ENCODE results near the gene ADAMTSL2. TPM values are rescaled to one million over a fixed set of nuclear protein-coding genes. Genes with fewer than 3 reads are reported as not detected.

ADAMTSL2 gene
- total and polyA plus RNA-seq, 8 donors, result 1.3 to 20.6 (median 2.6) TPM; not detected in 2

DNA sequence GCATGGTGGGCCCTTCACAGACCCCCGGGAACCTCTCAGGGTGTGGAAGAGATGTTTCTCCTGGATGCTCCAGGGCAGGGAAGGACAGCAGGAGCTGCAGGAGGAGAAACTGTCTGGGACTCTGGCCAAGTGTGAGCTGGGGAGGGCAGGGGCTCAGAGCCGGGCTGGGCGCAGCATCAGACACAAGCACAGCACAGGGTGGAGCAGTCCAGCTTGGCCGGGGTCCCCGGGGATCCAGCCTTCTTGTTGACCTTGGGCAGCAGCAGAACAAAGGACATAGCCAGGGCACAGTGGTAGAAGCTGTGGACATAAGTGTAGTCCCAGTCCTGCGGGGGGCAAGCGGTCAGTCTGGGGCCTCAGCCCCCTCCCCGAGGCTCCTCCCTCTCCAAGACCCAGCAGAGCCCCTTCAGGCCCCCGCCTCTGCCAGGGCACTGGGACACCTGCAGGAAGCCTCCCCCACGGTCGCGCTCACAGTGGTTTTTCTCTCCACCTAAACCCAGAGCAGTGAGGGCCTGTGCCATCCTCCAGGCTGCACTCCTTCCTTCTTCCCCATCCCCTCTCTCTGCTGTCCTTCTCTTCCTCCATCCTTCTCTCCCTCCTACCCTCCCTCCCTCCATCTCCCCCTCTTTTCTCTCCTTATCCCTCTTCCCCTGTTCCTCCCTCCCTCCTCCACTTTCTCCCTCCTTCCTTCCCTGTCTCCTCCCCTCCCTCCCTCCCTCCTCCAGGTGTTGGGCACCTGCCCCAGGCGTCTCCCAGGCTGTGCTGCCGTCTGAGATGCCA lies 19.9 kb upstream of the ADAMTSL2 start:
- TF ChIP-seq EP300 (IDR thresholded peaks at IDR 0.05) (no peak), POLR2A (IDR thresholded peaks at IDR 0.05) (no peak), POLR2AphosphoS5 (IDR thresholded peaks at IDR 0.05) (no peak)
- TF ChIP-seq, protein P1, sequence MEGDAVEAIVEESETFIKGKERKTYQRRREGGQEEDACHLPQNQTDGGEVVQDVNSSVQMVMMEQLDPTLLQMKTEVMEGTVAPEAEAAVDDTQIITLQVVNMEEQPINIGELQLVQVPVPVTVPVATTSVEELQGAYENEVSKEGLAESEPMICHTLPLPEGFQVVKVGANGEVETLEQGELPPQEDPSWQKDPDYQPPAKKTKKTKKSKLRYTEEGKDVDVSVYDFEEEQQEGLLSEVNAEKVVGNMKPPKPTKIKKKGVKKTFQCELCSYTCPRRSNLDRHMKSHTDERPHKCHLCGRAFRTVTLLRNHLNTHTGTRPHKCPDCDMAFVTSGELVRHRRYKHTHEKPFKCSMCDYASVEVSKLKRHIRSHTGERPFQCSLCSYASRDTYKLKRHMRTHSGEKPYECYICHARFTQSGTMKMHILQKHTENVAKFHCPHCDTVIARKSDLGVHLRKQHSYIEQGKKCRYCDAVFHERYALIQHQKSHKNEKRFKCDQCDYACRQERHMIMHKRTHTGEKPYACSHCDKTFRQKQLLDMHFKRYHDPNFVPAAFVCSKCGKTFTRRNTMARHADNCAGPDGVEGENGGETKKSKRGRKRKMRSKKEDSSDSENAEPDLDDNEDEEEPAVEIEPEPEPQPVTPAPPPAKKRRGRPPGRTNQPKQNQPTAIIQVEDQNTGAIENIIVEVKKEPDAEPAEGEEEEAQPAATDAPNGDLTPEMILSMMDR (IDR thresholded peaks at IDR 0.05), result no peak
- 40 to 50% (median 44%) methylated on average over 13 to 14 of the region's 14 CpGs for WGBS, 5 donors
- Histone ChIP-seq H3K36me3 (no peaks in the 10 kb centered on the region), H3K9me3 (no peaks in the 10 kb centered on the region), H3K27ac (no peak overlapping the region), H3K4me1 (peaks cover 4 to 23% (median 21%) of the 10 kb centered on the region in 4 donors), H3K4me3 (no peak overlapping the region), H3K27me3 (peaks cover 0 to 19% (median 0%) of the 10 kb centered on the region in 3 donors)
- peak in 1 of 2 donors; percentile 78 for DNase-seq
- intact Hi-C loops (cut with DNase I; ENCODE audit: low total_unique reads), result no loop called here

DNA sequence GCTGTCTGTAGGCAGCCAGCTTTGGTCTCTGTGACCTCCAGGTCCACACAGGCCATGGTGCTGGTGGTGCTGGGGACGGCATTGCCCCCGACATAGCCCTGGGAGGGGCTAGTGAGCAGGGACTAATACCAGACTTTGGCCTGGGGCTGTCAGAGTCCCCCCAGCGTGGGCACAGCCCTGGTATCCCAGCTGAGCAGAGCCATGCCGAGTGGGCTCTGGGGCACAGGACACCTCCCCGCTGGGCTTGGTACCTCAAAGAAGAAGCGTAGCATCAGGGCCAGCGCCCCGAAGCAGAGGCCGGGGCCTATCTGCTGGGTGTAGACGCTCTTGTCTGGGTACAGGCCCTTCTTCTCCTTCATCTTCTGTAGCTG lies 19.3 kb upstream of the ADAMTSL2 start:
- Histone ChIP-seq H3K4me1 (peaks cover 0 to 19% (median 16%) of the 10 kb centered on the region in 4 donors), H3K27me3 (peaks cover 0 to 15% (median 0%) of the 10 kb centered on the region in 3 donors), H3K36me3 (no peaks in the 10 kb centered on the region), H3K4me3 (no peak overlapping the region), H3K9me3 (no peaks in the 10 kb centered on the region), H3K27ac (no peak overlapping the region)
- TF ChIP-seq, protein P1 (IDR thresholded peaks at IDR 0.05), result no peak
- TF ChIP-seq EP300 (IDR thresholded peaks at IDR 0.05) (no peak), POLR2A (IDR thresholded peaks at IDR 0.05) (no peak), POLR2AphosphoS5 (IDR thresholded peaks at IDR 0.05) (no peak)
- DNase-seq, result no peak
- 83 to 96% (median 89%) methylated on average over 3 to 10 of the region's 10 CpGs for WGBS, 5 donors
- intact Hi-C loops (cut with DNase I; ENCODE audit: low total_unique reads), result no loop called here

DNA sequence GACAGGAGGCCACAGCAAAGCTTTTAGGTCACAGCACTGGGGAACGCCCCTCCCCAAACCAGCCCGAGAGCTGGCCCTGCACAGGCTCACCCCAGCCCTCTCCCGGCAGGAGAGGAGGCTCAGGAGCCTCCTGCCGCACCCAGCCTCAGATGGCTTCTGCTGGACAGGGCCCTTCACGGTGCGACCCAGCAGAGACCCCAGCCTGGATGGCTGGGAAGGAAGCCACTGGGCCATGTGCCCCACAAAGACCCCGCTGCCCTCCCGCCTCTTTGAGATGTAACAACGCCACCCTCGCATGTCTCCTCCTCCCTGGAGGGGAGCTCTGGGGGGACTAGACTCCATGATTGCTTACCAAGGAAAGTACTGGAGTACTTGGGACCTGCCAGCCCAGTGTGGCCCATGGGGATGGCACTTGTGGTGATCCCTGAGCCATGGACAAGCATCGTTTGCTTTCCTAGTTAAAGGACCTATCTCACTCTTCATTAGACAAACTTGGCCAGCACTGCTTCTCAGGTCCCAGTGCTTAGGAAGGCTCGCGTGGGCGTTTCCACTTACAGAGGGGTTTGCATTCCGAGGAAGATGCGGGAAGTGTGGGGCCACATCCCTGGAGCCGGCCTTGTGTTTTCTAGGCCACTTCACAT lies 18.8 kb upstream of the ADAMTSL2 start:
- no peak for DNase-seq
- WGBS, 5 donors, result 88 to 94% (median 91%) methylated on average over 13 to 17 of the region's 17 CpGs
- no peak for TF ChIP-seq POLR2A (IDR thresholded peaks at IDR 0.05)
- no peak for TF ChIP-seq EP300 (IDR thresholded peaks at IDR 0.05)
- TF ChIP-seq, protein P1 (IDR thresholded peaks at IDR 0.05), result no peak
- no peak for TF ChIP-seq POLR2AphosphoS5 (IDR thresholded peaks at IDR 0.05)
- Histone ChIP-seq H3K4me1 (peaks cover 0 to 19% (median 15%) of the 10 kb centered on the region in 4 donors), H3K9me3 (no peaks in the 10 kb centered on the region), H3K27me3 (peaks cover 0 to 15% (median 0%) of the 10 kb centered on the region in 3 donors), H3K4me3 (no peak overlapping the region), H3K27ac (no peak overlapping the region), H3K36me3 (no peaks in the 10 kb centered on the region)
- intact Hi-C loops (cut with DNase I; ENCODE audit: low total_unique reads), result no loop called here

DNA sequence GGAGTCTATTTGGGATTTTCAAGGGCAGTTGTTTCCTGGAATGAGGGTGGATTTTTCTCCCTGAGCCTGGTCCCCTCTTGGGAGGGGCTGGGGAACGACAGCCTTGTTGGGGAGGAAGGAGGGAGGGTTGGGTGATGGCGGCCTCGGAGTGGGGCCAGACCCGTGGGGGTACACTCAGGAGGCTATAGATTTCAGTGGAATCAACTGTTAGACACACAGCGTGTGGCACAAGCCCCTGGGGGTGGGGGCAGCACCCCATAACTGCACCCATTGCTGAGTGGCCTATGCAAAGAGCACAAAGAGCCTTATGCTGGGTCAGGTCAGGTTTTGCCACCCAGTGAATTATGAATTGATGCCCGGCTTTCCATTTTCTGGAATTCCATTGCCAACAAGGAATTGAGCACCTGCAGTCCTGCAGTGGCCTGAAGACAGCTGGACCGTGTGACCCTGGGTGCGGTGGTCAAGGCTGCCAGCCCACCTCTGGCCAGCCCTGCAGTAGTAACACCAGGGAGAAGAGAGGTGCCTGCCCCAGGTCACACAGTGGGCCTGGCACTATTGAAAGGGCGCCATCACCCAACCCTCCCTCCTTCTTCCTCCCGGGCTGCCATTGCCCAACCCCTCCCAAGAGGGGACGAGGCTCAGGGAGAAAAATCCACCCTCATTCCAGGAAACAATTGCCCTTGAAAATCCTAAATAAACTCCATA lies 18.1 kb upstream of the ADAMTSL2 start:
- WGBS, 5 donors, result 75 to 91% (median 81%) methylated on average over 8 to 11 of the region's 11 CpGs
- H3K36me3 ChIP-seq, result no peaks in the 10 kb centered on the region
- peaks cover 0 to 15% (median 0%) of the 10 kb centered on the region in 3 donors for H3K27me3 ChIP-seq
- no peak overlapping the region for H3K4me3 ChIP-seq
- TF ChIP-seq EP300 (IDR thresholded peaks at IDR 0.05) (no peak), POLR2A (IDR thresholded peaks at IDR 0.05) (no peak), POLR2AphosphoS5 (IDR thresholded peaks at IDR 0.05) (no peak)
- TF ChIP-seq, protein P1 (IDR thresholded peaks at IDR 0.05), result no peak
- H3K9me3 ChIP-seq, result no peaks in the 10 kb centered on the region
- H3K27ac ChIP-seq, result no peak overlapping the region
- DNase-seq, result no peak
- intact Hi-C loops (cut with DNase I; ENCODE audit: low total_unique reads), result no loop called here
- H3K4me1 ChIP-seq, result peaks cover 0 to 19% (median 15%) of the 10 kb centered on the region in 4 donors
